Retina (tissue), 1 donor: ENCODE measurements around the gene BABAM2.
A peak's percentile ranks its signal among the peaks of the same experiment; 100 is the strongest.

Experiments
- DNase-seq: peaks from one replicate; pipeline ENCODE4 v3.0.0-alpha.2; 2016

BABAM2 gene

DNA sequence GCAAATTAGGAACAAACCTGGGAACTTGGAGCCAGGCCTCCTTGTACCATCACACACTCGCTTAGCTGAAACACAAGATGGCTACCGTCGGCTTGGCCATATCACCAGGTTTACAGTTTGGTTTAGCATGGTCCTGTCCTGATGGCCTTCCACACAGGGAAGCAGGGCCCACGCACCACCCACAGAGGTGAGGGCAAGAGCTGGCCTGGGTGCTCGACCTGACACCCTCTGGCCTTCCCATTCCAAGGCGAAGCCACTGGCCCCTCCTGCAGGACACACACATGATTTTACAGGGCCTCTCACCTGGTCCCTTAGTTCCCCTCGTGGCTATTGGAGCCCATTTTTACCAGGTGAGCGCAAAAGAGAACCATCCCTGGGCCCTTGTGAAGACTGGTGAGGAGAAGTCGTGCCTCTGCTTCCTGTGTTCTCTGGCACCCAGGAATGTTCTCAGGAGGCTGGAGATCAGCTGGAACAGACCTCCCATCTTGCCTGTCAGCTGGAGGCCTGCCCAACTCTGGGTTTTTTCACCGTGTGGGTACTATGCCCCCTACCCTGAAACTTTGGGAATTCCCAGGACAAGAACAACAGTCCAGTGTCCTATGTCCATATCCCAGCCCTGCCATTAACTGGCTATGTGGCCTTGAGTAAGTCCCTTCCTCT is 449.1 kb downstream of the BABAM2 start:
- DNase-seq: no peak

GRCh38 chr2:28340312-28341202 is 450.0 kb downstream of the BABAM2 start:
- DNase-seq: no peak

GRCh38 chr2:28341208-28341891 is 450.8 kb downstream of the BABAM2 start:
- DNase-seq: no peak

GRCh38 chr2:28342081-28342967 is 451.8 kb downstream of the BABAM2 start:
- peak; percentile 43 for DNase-seq

- DNase-seq: no peak
Observed at GRCh38 chr2:28343184-28343942, 452.8 kb downstream of the BABAM2 start.

- DNase-seq: no peak
Observed at GRCh38 chr2:28343971-28344715, 453.6 kb downstream of the BABAM2 start.

GRCh38 chr2:28344756-28345373 is 454.3 kb downstream of the BABAM2 start:
- no peak for DNase-seq

- no peak for DNase-seq
Observed at GRCh38 chr2:28345619-28346018, 455.1 kb downstream of the BABAM2 start.

DNA sequence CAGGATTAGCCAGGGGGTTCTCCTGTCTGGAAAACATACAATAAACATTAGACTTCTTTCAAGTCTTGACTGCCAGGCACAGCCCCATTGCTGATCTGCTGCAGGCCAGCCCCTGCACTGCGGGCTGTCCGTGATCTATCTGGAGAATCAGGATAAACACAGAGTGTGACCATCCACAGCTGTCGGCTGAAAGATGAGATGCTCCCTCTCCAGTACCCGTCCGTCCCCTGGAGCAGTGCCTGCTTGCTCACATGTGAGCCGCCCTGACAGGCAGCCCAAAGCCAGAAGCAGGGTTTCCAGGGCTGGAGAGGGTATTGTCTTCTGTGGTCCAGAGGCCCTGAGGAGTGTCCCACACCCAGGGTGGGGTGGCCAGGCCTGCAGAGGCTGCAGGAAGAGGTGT is 456.1 kb downstream of the BABAM2 start:
- DNase-seq: no peak

DNA sequence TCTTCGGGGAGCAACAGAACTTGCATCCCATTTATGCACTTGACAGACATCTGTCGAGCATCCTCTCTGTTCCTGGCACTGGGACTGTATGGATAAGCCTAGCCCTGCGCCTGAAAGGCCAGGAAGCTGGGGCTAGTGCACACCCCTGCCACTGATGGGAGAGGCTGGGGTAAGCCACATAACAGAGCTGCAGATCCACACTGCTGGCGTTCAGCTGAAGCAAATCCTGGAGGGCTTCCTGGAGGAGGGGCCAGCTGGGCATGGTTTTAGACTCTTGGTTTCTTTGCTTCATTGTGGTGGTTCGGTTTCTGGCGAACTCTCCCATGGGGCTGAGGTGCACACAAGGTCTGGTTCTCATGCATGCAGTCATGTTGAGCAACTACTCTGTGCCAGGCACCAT is 456.7 kb downstream of the BABAM2 start:
- DNase-seq: no peak

DNA sequence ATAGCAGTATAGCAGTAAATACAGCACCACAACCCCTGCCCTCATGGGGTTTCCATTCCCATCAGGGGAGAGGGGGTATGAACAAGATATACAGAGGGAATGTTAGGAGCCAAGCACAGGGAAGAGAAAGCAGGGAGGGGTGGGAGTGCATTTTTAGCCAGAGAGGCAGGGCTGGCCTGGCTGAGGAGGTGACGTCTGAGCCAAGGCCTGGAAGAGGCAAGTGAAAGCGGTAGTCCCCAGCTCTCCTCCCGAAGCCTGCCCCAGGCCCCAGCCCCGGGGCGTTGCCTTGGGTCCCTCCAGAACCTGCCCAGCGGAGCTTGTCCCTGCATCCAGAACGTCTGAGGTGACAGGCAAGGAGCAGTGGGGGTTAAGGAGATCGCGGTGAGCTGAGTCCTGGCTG is 457.1 kb downstream of the BABAM2 start:
- no peak for DNase-seq

DNA sequence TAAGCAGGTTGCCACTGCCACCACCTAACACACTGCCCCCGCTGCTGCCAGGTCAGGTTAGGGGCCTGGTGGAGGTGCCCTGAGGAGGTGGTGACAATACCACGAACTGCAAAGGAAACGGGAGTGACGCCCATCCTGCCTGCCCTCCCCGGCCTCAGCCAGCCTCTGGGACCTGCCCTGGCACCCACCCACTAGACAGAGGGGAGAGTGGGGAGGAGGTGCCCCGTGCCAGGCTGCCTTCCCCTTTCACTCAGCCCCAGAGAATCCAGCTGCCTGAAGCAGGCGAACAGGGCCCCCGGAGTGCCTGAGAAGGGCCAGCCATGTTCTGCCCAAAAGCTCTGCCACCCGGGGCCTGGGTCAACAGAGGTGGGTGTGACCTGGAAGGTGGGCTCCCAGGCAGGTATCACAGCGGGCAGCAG is 457.6 kb downstream of the BABAM2 start:
- no peak for DNase-seq

DNA sequence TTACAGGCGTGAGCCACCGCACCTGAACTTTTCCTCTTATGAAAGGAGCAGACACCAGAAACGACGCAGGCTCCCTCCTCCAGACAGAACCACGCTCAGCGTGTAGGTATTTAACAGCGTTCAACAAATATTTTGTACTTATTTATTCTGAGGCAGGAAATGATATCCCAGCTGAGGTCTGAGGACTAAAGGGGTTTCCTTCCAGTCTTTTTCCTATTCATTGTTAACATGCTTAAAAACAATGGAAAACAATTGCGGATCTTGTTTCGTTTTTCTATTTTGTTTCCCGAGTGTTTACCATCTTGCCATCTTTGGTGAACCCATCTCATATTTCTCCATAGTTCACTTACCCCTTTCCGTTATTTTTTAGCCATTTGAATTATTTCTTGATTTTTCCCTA is 458.4 kb downstream of the BABAM2 start:
- DNase-seq: no peak

GRCh38 chr2:28349546-28350165 is 459.1 kb downstream of the BABAM2 start:
- no peak for DNase-seq

GRCh38 chr2:28350196-28350595 is 459.7 kb downstream of the BABAM2 start:
- no peak for DNase-seq

- DNase-seq: no peak
Observed at GRCh38 chr2:28350791-28351285, 460.3 kb downstream of the BABAM2 start.

- no peak for DNase-seq
Observed at GRCh38 chr2:28351621-28352020, 461.1 kb downstream of the BABAM2 start.

- DNase-seq: no peak
Observed at GRCh38 chr2:28352104-28352503, 461.6 kb downstream of the BABAM2 start.

DNA sequence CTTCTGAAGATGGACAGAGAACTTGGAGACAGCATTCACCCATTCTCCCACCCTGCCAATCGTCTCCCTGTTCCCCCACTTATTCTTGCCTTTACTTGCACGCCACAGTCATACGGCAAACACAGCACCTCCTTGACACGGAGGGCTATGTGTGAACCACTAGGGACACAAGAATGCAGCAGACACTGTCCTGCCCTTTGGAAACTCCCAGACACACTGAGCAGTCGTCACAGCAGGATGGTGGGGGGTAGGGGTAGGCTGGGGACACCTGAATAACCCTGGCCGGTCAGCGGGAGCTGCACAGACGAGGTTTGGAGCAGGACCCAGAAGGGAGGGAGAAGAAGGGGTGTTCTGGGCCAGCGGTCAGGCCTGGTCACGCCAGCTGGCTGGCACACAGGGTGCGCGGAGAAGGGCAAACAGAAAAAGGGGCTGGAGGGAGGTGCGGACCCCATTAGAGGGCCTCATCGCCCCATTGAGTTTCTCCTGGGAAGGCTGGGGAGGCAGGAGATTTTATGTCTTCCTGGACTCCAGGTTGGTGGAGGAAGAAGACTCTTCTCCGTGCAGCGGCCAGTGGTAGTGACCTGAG is 462.2 kb downstream of the BABAM2 start:
- no peak for DNase-seq
